ENCODE data around the gene DISC1. TPM values are rescaled to one million over a fixed set of nuclear protein-coding genes. Genes with fewer than 3 reads are reported as not detected.
A peak's percentile ranks its signal among the peaks of the same experiment; 100 is the strongest.
"Not testable (repeated sequence)": the region's sequence is repeated elsewhere in the genome, so short reads cannot be mapped to it uniquely, and the experiment has no call there.

The DISC1 gene
- 3.3 and 3.8 TPM in 2 replicates for total RNA-seq (2014; rRNA removed; shearing (Covaris generic))

GRCh38 chr1:231626535-231626950 lies at the start of gene DISC1:
DISC1 (plus strand) TSS chr1:231626790; CDS start chr1:231626868, 78 bp downstream.
- DNase-seq (ENCODE audit: low read depth in 1 of 2, low spot score in 2 of 2) = peak; percentile 79 to 82
- Histone ChIP-seq H3K4me1 (replicated peaks) (peaks cover 26% of the 10 kb centered on the region), H3K4me3 (peak within 1 kb of the TSS; percentile 77), H3K27me3 (replicated peaks) (no peaks in the 10 kb centered on the region), H3K27ac (no peak within 1 kb of the TSS), H3K9me3 (replicated peaks) (no peaks in the 10 kb centered on the region), H3K36me3 (peaks cover 5% of the 10 kb centered on the region; the same call in 1 of the 2 replicates)

GRCh38 chr1:231576804-231577718 lies 49.5 kb upstream of the DISC1 start:
- Histone ChIP-seq H3K36me3 (no peaks in the 10 kb centered on the region), H3K4me1 (replicated peaks) (no peaks in the 10 kb centered on the region), H3K27me3 (replicated peaks) (no peaks in the 10 kb centered on the region), H3K27ac (no peak overlapping the region), H3K9me3 (replicated peaks) (no peaks in the 10 kb centered on the region), H3K4me3 (no peak overlapping the region)
- no peak for DNase-seq (ENCODE audit: low read depth in 1 of 2, low spot score in 2 of 2)

- H3K36me3 ChIP-seq = no peaks in the 10 kb centered on the region
- no peak for DNase-seq (ENCODE audit: low read depth in 1 of 2, low spot score in 2 of 2)
- no peak overlapping the region for H3K4me3 ChIP-seq
- no peaks in the 10 kb centered on the region for H3K27me3 ChIP-seq (replicated peaks)
- H3K4me1 ChIP-seq (replicated peaks) = no peaks in the 10 kb centered on the region
- H3K9me3 ChIP-seq (replicated peaks) = no peaks in the 10 kb centered on the region
- no peak overlapping the region for H3K27ac ChIP-seq
These were observed 45.7 kb upstream of the DISC1 start for GRCh38 chr1:231580874-231581273.

GRCh38 chr1:231581859-231582258 lies 44.7 kb upstream of the DISC1 start:
- H3K4me3 ChIP-seq = no peak overlapping the region
- no peaks in the 10 kb centered on the region for H3K9me3 ChIP-seq (replicated peaks)
- no peaks in the 10 kb centered on the region for H3K36me3 ChIP-seq
- no peak overlapping the region for H3K27ac ChIP-seq
- no peaks in the 10 kb centered on the region for H3K4me1 ChIP-seq (replicated peaks)
- H3K27me3 ChIP-seq (replicated peaks) = no peaks in the 10 kb centered on the region
- no peak for DNase-seq (ENCODE audit: low read depth in 1 of 2, low spot score in 2 of 2)

- Histone ChIP-seq H3K4me3 (no peak overlapping the region), H3K9me3 (replicated peaks) (no peaks in the 10 kb centered on the region), H3K27ac (no peak overlapping the region), H3K27me3 (replicated peaks) (no peaks in the 10 kb centered on the region), H3K4me1 (replicated peaks) (no peaks in the 10 kb centered on the region), H3K36me3 (no peaks in the 10 kb centered on the region)
- no peak for DNase-seq (ENCODE audit: low read depth in 1 of 2, low spot score in 2 of 2)
These were observed 43.2 kb upstream of the DISC1 start for GRCh38 chr1:231583376-231583775.

GRCh38 chr1:231584117-231584516 lies 42.5 kb upstream of the DISC1 start:
- Histone ChIP-seq H3K9me3 (replicated peaks) (no peaks in the 10 kb centered on the region), H3K4me1 (replicated peaks) (no peaks in the 10 kb centered on the region), H3K27me3 (replicated peaks) (no peaks in the 10 kb centered on the region), H3K36me3 (no peaks in the 10 kb centered on the region), H3K27ac (no peak overlapping the region), H3K4me3 (no peak overlapping the region)
- no peak for DNase-seq (ENCODE audit: low read depth in 1 of 2, low spot score in 2 of 2)

- Histone ChIP-seq H3K36me3 (no peaks in the 10 kb centered on the region), H3K4me1 (replicated peaks) (no peaks in the 10 kb centered on the region), H3K9me3 (replicated peaks) (no peaks in the 10 kb centered on the region), H3K27ac (no peak overlapping the region), H3K4me3 (no peak overlapping the region), H3K27me3 (replicated peaks) (no peaks in the 10 kb centered on the region)
- no peak for DNase-seq (ENCODE audit: low read depth in 1 of 2, low spot score in 2 of 2)
These were observed 41.7 kb upstream of the DISC1 start for GRCh38 chr1:231584921-231585320.

GRCh38 chr1:231590453-231591198 lies 36.0 kb upstream of the DISC1 start:
- Histone ChIP-seq H3K27me3 (replicated peaks) (no peaks in the 10 kb centered on the region), H3K27ac (no peak overlapping the region), H3K4me1 (replicated peaks) (peaks cover 7% of the 10 kb centered on the region; the same call in 1 of the 2 replicates), H3K36me3 (no peaks in the 10 kb centered on the region), H3K4me3 (no peak overlapping the region), H3K9me3 (replicated peaks) (no peaks in the 10 kb centered on the region)
- DNase-seq (ENCODE audit: low read depth in 1 of 2, low spot score in 2 of 2) = peak; percentile 37 to 58

- no peaks in the 10 kb centered on the region for H3K9me3 ChIP-seq (replicated peaks)
- DNase-seq (ENCODE audit: low read depth in 1 of 2, low spot score in 2 of 2) = no peak
- H3K27ac ChIP-seq = no peak overlapping the region
- no peaks in the 10 kb centered on the region for H3K36me3 ChIP-seq
- peaks cover 7% of the 10 kb centered on the region; the same call in 1 of the 2 replicates for H3K4me1 ChIP-seq (replicated peaks)
- H3K4me3 ChIP-seq = no peak overlapping the region
- H3K27me3 ChIP-seq (replicated peaks) = no peaks in the 10 kb centered on the region
These were observed 35.1 kb upstream of the DISC1 start for GRCh38 chr1:231591466-231591865.

- Histone ChIP-seq H3K27ac (no peak overlapping the region), H3K4me1 (replicated peaks) (peaks cover 7% of the 10 kb centered on the region; the same call in 1 of the 2 replicates), H3K4me3 (no peak overlapping the region), H3K9me3 (replicated peaks) (no peaks in the 10 kb centered on the region), H3K36me3 (no peaks in the 10 kb centered on the region), H3K27me3 (replicated peaks) (no peaks in the 10 kb centered on the region)
- DNase-seq (ENCODE audit: low read depth in 1 of 2, low spot score in 2 of 2) = no peak
These were observed 33.8 kb upstream of the DISC1 start for GRCh38 chr1:231592809-231593208.

GRCh38 chr1:231593264-231593663 lies 33.3 kb upstream of the DISC1 start:
- H3K36me3 ChIP-seq; H3K9me3 ChIP-seq (replicated peaks); H3K4me1 ChIP-seq (replicated peaks); DNase-seq (ENCODE audit: low read depth in 1 of 2, low spot score in 2 of 2); H3K27ac ChIP-seq; H3K27me3 ChIP-seq (replicated peaks); H3K4me3 ChIP-seq: not testable (repeated sequence)

GRCh38 chr1:231594123-231594522 lies 32.5 kb upstream of the DISC1 start:
- Histone ChIP-seq H3K27ac (no peak overlapping the region), H3K4me3 (no peak overlapping the region), H3K4me1 (replicated peaks) (peaks cover 7% of the 10 kb centered on the region; the same call in 1 of the 2 replicates), H3K9me3 (replicated peaks) (no peaks in the 10 kb centered on the region), H3K36me3 (no peaks in the 10 kb centered on the region), H3K27me3 (replicated peaks) (no peaks in the 10 kb centered on the region)
- no peak for DNase-seq (ENCODE audit: low read depth in 1 of 2, low spot score in 2 of 2)

GRCh38 chr1:231594749-231595148 lies 31.8 kb upstream of the DISC1 start:
- DNase-seq (ENCODE audit: low read depth in 1 of 2, low spot score in 2 of 2) = no peak
- peaks cover 7% of the 10 kb centered on the region; the same call in 1 of the 2 replicates for H3K4me1 ChIP-seq (replicated peaks)
- no peaks in the 10 kb centered on the region for H3K36me3 ChIP-seq
- no peak overlapping the region for H3K27ac ChIP-seq
- no peak overlapping the region for H3K4me3 ChIP-seq
- no peaks in the 10 kb centered on the region for H3K27me3 ChIP-seq (replicated peaks)
- no peaks in the 10 kb centered on the region for H3K9me3 ChIP-seq (replicated peaks)

GRCh38 chr1:231596337-231596791 lies 30.2 kb upstream of the DISC1 start:
- no peaks in the 10 kb centered on the region for H3K9me3 ChIP-seq (replicated peaks)
- no peaks in the 10 kb centered on the region for H3K36me3 ChIP-seq
- H3K4me3 ChIP-seq = no peak overlapping the region
- no peak overlapping the region for H3K27ac ChIP-seq
- no peaks in the 10 kb centered on the region for H3K27me3 ChIP-seq (replicated peaks)
- H3K4me1 ChIP-seq (replicated peaks) = peaks cover 14% of the 10 kb centered on the region
- no peak for DNase-seq (ENCODE audit: low read depth in 1 of 2, low spot score in 2 of 2)
